HG02759 (cell line): ENCODE data around the gene STAB1.

ENCODE experiments used
- ATAC-seq: cut with Tn5 transposase; IDR thresholded peaks from one replicate; pipeline ENCODE4 v1.9.1; 2021; ENCODE audit warnings: mild to moderate bottlenecking, moderate library complexity; ENCODE audit not compliant: unreplicated experiment

Gene STAB1

GRCh38 chr3:52557011-52557960 is 62.1 kb downstream of the STAB1 start:
- ATAC-seq, result no peak

DNA sequence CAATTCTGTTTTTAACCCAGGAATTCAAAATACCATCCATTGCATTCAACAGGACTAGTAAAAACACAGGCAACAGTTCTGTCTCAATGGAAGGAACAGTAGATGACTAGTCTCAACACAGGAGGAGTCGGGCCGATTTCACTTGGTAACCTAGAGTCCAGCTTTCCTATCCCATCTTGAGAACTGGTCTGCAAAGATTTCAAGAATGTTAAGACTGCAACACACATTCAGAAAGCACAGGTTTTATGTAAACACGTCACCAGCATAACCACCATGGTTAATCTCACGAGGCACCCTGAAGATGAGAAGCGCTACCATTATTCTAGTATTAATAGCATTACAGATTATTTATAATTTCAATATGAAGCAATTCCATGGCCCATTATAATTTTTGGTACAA is 63.3 kb downstream of the STAB1 start:
- ATAC-seq, result no peak

GRCh38 chr3:52561028-52561747 is 66.0 kb downstream of the STAB1 start:
- no peak for ATAC-seq

DNA sequence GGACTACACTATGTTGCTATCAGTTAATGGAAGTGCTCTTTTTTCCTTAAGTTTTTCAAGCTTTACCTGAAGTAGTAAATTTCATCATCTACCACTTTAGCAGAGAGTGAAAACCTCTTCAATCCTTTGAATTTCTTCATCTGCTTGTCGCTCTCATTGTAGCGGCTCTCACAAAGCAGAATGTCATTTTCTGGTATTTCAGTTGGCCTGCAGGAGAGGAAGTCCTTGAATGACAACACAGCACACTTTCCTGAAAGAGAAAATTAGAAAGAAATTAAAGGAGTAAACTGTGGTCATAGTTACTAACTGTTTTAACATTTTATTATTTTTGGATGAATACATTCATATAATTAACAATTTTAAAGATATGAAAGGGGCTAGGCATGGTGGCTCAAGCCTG is 68.8 kb downstream of the STAB1 start:
- ATAC-seq, result no peak

DNA sequence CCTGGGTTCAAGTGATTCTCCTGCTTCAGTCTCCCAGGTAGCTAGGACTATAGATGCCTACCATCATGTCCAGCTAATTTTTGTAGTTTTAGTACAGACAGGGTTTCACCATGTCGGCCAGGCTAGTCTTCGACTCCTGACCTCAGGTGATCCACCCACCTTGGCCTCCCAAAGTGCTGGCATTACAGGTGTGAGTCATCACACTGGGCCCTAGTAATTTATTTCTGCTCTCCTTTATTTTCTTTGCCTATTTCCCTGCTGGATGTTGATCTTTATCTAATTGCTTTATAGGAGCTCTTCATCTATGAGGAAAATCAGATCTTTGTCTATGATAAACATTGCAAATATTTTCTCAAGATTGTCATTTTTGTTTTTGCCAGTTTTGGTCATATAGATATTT is 72.9 kb downstream of the STAB1 start:
- ATAC-seq, result no peak

DNA sequence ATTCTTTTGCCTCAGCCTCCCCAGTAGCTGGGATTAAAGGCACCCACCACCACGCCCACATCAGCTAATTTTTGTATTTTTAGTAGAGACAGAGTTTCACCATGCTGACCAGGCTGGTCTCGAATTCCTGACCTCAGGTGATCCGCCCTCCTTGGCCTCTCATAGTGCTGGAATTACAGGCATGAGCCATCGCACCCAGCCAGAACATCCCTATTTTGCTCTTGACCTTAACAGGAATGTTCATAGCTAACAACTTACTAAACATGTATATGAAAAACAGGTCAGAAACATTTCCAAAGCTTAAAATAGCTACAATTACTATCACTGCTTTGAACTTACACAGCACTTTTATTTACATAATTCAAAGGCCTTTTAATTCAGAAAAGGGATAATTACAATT is 74.9 kb downstream of the STAB1 start:
- no peak for ATAC-seq

DNA sequence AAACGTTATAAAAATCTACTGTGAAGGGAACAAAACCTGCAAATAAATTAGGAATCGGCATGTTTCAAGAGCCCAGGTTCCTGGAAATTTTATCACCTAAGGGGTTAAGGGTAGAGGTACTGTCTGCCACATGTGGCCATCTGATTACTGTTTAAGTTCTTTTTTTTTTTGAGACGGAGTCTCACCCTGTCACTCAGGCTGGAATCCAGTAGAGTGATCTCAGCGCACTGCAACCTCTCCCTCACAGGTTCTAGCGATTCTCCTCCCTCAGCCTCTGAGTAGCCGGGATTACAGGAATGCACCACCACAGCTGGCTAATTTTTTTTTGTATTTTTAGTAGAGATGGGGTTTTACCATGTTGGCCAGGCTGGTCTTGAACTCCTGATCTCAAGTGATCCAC is 77.1 kb downstream of the STAB1 start:
- no peak for ATAC-seq
